MCF 10A (cell line): Measurements from ENCODE around the gene ASMT. TPM values are rescaled to one million over a fixed set of nuclear protein-coding genes. Genes with fewer than 3 reads are reported as not detected.

ENCODE experiments used
- BruUV-seq: library from RNA; stranded (reverse); fragments of 400-500 nt; replicated peaks from 2 replicates; lab custom pipeline; 2021; lab: Mats Ljungman, UMichigan
- CTCF ChIA-PET: fragments of 300-600 bp; sonication (Branson Sonifier 250); formaldehyde crosslinking; extraction: SDS; loops from one replicate; lab custom pipeline; 2021; ENCODE audit warnings: antibody characterized with exemption, inconsistent platforms; lab: Yijun Ruan, JAX
- POLR2A ChIA-PET: fragments of 300-600, 350-650 bp; sonication (Branson Sonifier 250); formaldehyde crosslinking; extraction: SDS; loops from one replicate; lab custom pipeline; 2020; ENCODE audit warnings: antibody characterized with exemption, inconsistent platforms; lab: Yijun Ruan, JAX
- DNase-seq: peaks from one replicate; pipeline ENCODE4 v3.0.0-alpha.2; 2018; ENCODE audit not compliant: unreplicated experiment
- H3K27ac Mint-ChIP-seq: one replicate; pipeline ENCODE4 v1.8.0; 2022; ENCODE audit warnings: mild to moderate bottlenecking, low read depth, mixed read lengths; ENCODE audit not compliant: unreplicated experiment
- H3K27me3 Mint-ChIP-seq: one replicate; pipeline ENCODE4 v1.8.0; 2022; ENCODE audit warnings: mixed read lengths; ENCODE audit not compliant: insufficient read depth, unreplicated experiment
- H3K36me3 Mint-ChIP-seq: one replicate; pipeline ENCODE4 v1.8.0; 2022; ENCODE audit warnings: mild to moderate bottlenecking, moderate library complexity, mixed read lengths; ENCODE audit not compliant: insufficient read depth, unreplicated experiment
- H3K4me1 Mint-ChIP-seq: one replicate; pipeline ENCODE4 v1.8.0; 2022; ENCODE audit warnings: mixed read lengths; ENCODE audit not compliant: insufficient read depth, unreplicated experiment
- H3K4me3 Mint-ChIP-seq: one replicate; pipeline ENCODE4 v1.8.0; 2022; ENCODE audit warnings: mild to moderate bottlenecking, moderate library complexity, mixed read lengths; ENCODE audit not compliant: unreplicated experiment
- H3K9me3 Mint-ChIP-seq: one replicate; pipeline ENCODE4 v1.8.0; 2022; ENCODE audit warnings: mixed read lengths; ENCODE audit not compliant: unreplicated experiment
- CTCF ChIP-seq: fragments of 200-600 bp; IDR thresholded peaks from one replicate; pipeline ENCODE4 v1.8.0; 2022; ENCODE audit warnings: antibody characterized with exemption, mild to moderate bottlenecking; ENCODE audit not compliant: unreplicated experiment
- intact Hi-C: fragments of 100-400 bp; cut with micrococcal nuclease; formaldehyde crosslinking; loops from 2 replicates; pipeline ENCODE4 v1.14.1; 2022
- total RNA-seq: library from RNA; stranded (reverse); gene quantifications from 2 replicates; pipeline ENCODE4 v1.2.3, GENCODE V29; 2022

ASMT gene
- total RNA-seq, 1 experiment from 2014 or later: not detected

- H3K4me3 Mint-ChIP-seq: no peak overlapping the region
- intact Hi-C loops: no loop called here
- no peaks in the 10 kb centered on the region for H3K27me3 Mint-ChIP-seq
- H3K9me3 Mint-ChIP-seq: no peaks in the 10 kb centered on the region
- peaks cover 69% of the 10 kb centered on the region for H3K36me3 Mint-ChIP-seq
- no peak overlapping the region for H3K27ac Mint-ChIP-seq
- H3K4me1 Mint-ChIP-seq: peaks cover 8% of the 10 kb centered on the region
- no peak for TF ChIP-seq CTCF
- no peak for DNase-seq
- BruUV-seq: no TSS peak
- ChIA-PET CTCF (no interaction called here), POLR2A (no interaction called here)
Measured at GRCh38 chrX:1602299-1602698, 12.6 kb upstream of the ASMT start.

GRCh38 chrX:1606496-1606895, 8.4 kb upstream of the ASMT start:
- Mint-ChIP-seq H3K4me1 (peaks cover 6% of the 10 kb centered on the region), H3K4me3 (no peak overlapping the region), H3K27ac (no peak overlapping the region), H3K9me3 (no peaks in the 10 kb centered on the region), H3K36me3 (peaks cover 28% of the 10 kb centered on the region), H3K27me3 (no peaks in the 10 kb centered on the region)
- intact Hi-C loops: no loop called here
- ChIA-PET POLR2A (no interaction called here), CTCF (no interaction called here)
- no peak for DNase-seq
- no peak for TF ChIP-seq CTCF
- BruUV-seq: no TSS peak

- Mint-ChIP-seq H3K27ac (no peak overlapping the region), H3K36me3 (peaks cover 5% of the 10 kb centered on the region), H3K27me3 (peaks cover 12% of the 10 kb centered on the region), H3K4me3 (no peak overlapping the region), H3K4me1 (peaks cover 6% of the 10 kb centered on the region), H3K9me3 (no peaks in the 10 kb centered on the region)
- DNase-seq: no peak
- POLR2A ChIA-PET: no interaction called here
- TF ChIP-seq CTCF: no peak
- intact Hi-C loops: no loop called here
- no TSS peak for BruUV-seq
- CTCF ChIA-PET: no interaction called here
Measured at GRCh38 chrX:1609311-1609710, 5.5 kb upstream of the ASMT start.

GRCh38 chrX:1609762-1610161, 5.1 kb upstream of the ASMT start:
- no peak for TF ChIP-seq CTCF
- peaks cover 6% of the 10 kb centered on the region for H3K4me1 Mint-ChIP-seq
- intact Hi-C loops: no loop called here
- ChIA-PET CTCF (no interaction called here), POLR2A (no interaction called here)
- peaks cover 12% of the 10 kb centered on the region for H3K27me3 Mint-ChIP-seq
- no peaks in the 10 kb centered on the region for H3K9me3 Mint-ChIP-seq
- H3K27ac Mint-ChIP-seq: no peak overlapping the region
- BruUV-seq: no TSS peak
- H3K36me3 Mint-ChIP-seq: peaks cover under 1% of the 10 kb centered on the region
- no peak overlapping the region for H3K4me3 Mint-ChIP-seq
- no peak for DNase-seq
